Fibroblast of the aortic adventitia (primary cell): Measurements from ENCODE around the gene ITPK1. TPM values are rescaled to one million over a fixed set of nuclear protein-coding genes. Genes with fewer than 3 reads are reported as not detected.

Source experiments
- DNase-seq: peaks from one replicate; pipeline ENCODE4 v3.0.0-alpha.2; 2010; ENCODE audit warnings: low read depth
- H3K4me3 ChIP-seq: 2 replicates; pipeline ENCODE4 v1.5.1; 2011; ENCODE audit warnings: low read depth, mild to moderate bottlenecking, control low read depth, low read length, moderate library complexity
- total RNA-seq: library from RNA; depleted of rRNA; stranded (reverse); fragments of >200 nt; gene quantifications from 2 replicates; pipeline ENCODE4 v1.2.3, GENCODE V29; 2012; ENCODE audit warnings: low replicate concordance
- TF ChIP-seq, protein P1 (sequence below): IDR thresholded peaks from 2 replicates; pipeline ENCODE4 v1.5.1; 2011; ENCODE audit warnings: mild to moderate bottlenecking, low read length, control low read depth, inconsistent platforms; ENCODE audit not compliant: insufficient read depth

The ITPK1 gene
- total RNA-seq, 1 donor: 20.1 TPM

DNA sequence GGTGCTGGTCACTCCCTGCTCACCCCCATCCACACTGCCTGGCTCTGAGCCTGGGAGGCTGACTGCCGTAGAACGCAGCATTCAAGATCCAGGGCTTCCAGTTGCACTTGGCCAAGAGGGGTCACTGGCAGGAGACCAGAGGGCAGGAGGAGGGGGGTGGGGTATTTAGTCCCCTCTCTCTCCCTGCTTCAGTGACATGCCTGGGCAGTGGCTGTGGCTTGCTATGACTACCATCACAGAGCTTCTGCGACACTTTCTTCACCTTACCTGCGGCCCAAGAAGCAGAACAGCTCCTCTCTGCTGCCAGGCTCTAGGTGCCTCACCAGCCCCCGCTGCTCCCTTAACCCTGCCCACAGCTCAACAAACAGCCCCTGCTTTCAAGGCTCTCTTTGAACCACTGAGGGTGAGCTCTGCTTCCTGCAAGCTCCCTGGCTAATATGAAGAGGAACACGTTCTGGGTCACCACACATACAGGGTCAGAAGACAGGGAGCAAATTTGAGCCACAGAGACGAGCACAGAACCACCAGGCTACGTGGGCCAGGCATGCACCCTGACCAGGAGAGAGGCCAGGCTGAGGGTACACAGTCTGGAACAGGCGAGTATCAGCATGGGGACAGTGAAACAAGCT, 55.7 kb downstream of the ITPK1 start:
- H3K4me3 ChIP-seq: no peak overlapping the region
- no peak for DNase-seq
- TF ChIP-seq, protein P1, sequence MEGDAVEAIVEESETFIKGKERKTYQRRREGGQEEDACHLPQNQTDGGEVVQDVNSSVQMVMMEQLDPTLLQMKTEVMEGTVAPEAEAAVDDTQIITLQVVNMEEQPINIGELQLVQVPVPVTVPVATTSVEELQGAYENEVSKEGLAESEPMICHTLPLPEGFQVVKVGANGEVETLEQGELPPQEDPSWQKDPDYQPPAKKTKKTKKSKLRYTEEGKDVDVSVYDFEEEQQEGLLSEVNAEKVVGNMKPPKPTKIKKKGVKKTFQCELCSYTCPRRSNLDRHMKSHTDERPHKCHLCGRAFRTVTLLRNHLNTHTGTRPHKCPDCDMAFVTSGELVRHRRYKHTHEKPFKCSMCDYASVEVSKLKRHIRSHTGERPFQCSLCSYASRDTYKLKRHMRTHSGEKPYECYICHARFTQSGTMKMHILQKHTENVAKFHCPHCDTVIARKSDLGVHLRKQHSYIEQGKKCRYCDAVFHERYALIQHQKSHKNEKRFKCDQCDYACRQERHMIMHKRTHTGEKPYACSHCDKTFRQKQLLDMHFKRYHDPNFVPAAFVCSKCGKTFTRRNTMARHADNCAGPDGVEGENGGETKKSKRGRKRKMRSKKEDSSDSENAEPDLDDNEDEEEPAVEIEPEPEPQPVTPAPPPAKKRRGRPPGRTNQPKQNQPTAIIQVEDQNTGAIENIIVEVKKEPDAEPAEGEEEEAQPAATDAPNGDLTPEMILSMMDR: no peak

- no peak overlapping the region for H3K4me3 ChIP-seq
- no peak for DNase-seq
- TF ChIP-seq, protein P1: no peak
Measured at GRCh38 chr14:93059260-93059659, 56.5 kb downstream of the ITPK1 start.

- no peak for DNase-seq
Measured at GRCh38 chr14:93057586-93058280, 58.0 kb downstream of the ITPK1 start.

GRCh38 chr14:93056840-93057585, 58.7 kb downstream of the ITPK1 start:
- DNase-seq: no peak
- no peak overlapping the region for H3K4me3 ChIP-seq
- TF ChIP-seq, protein P1: no peak

More at GRCh38 chr14:93057586-93058280, 58.0 kb downstream of the ITPK1 start:
- H3K4me3 ChIP-seq: no peak overlapping the region
- TF ChIP-seq, protein P1: no peak

- DNase-seq: no peak
- no peak overlapping the region for H3K4me3 ChIP-seq
- TF ChIP-seq, protein P1: no peak
Measured at GRCh38 chr14:93056166-93056839, 59.4 kb downstream of the ITPK1 start.

DNA sequence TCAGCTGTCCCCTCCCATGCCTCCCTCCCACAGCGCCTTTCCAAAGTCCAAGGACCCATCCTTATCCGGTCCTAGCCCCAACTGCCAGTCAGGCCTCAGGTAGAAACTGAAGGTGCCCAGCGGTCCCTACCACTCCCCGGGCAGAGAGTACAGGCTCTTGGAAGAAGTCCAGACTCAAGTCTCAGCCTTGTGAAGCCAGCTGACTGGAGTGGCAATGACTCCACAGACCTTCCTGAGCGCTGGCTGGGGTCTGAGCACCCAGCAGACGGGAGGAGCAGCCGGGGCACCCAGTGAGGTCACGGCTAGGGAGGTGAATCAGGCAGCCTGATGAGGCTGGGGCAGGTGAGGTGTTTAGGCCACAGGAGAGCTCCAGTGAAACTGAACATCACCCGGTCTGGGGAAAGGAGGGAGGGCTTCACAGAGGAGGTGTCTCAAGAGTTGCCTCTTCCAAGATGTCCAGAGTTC, 60.0 kb downstream of the ITPK1 start:
- H3K4me3 ChIP-seq: no peak overlapping the region
- no peak for DNase-seq
- TF ChIP-seq, protein P1: no peak
